HCT116 (cell line): ENCODE data around the gene C19orf38. TPM values are rescaled to one million over a fixed set of nuclear protein-coding genes. Genes with fewer than 3 reads are reported as not detected.

Experiments
- ATAC-seq: fragments of 200-7000 bp; cut with Tn5 transposase; 2 replicates; pipeline ENCODE4 v1.9.1; 2020; ENCODE audit warnings: mild to moderate bottlenecking, moderate library complexity
- BruUV-seq: library from RNA; stranded (reverse); fragments of 400-500 nt; replicated peaks from 2 replicates; lab custom pipeline; 2021; lab: Mats Ljungman, UMichigan
- CTCF ChIA-PET: fragments of 300-600 bp; sonication (Branson Sonifier 250); formaldehyde crosslinking; loops from one replicate; lab custom pipeline; 2021; ENCODE audit warnings: antibody characterized with exemption; lab: Charles Lee
- POLR2A ChIA-PET: fragments of 300-600, 350-600 bp; sonication (Branson Sonifier 250); formaldehyde crosslinking; loops from one replicate; lab custom pipeline; 2021; ENCODE audit warnings: antibody characterized with exemption; lab: Charles Lee
- RAD21 ChIA-PET, 2 experiments: fragments of 300-600 bp; sonication (Branson Sonifier 250); formaldehyde crosslinking; loops; one replicate each; lab custom pipeline; 2023; ENCODE audit warnings: low total read pairs in 2 of 2; ENCODE audit not compliant: uncharacterized antibody in 2 of 2, unreplicated experiment in 2 of 2, low non-redundant PET in 1 of 2; lab: Charles Lee
- DNase-seq: peaks from one replicate; pipeline ENCODE4 v3.0.0-alpha.2; 2010; ENCODE audit warnings: low read depth, low spot score
- H2AFZ ChIP-seq: fragments of 200-600 bp; shearing (Covaris generic), sonication (generic); 2 replicates; pipeline ENCODE4 v1.6.1; 2017; ENCODE audit warnings: low read depth, mixed run types, mixed read lengths, antibody characterized with exemption, low read length; ENCODE audit not compliant: poor library complexity, severe bottlenecking
- H3K27ac ChIP-seq: 2 replicates; pipeline ENCODE4 v1.5.1; 2012; ENCODE audit warnings: low read depth, low read length
- H3K27me3 ChIP-seq: fragments of 200-600 bp; sonication (generic); 2 replicates; pipeline ENCODE4 v1.6.1; 2016; ENCODE audit warnings: mixed run types, low read length, mixed read lengths; ENCODE audit not compliant: insufficient read depth
- H3K36me3 ChIP-seq, 2 experiments: fragments of 200-500 bp in 1 of 2; fragments of 200-600 bp in 1 of 2; sonication (Bioruptor generic) in 1 of 2; sonication (generic) in 1 of 2; 2 replicates each; pipeline versions ENCODE4 v1.5.1 to v1.6.1; 2014 to 2016; ENCODE audit warnings: low read length in 2 of 2, inconsistent platforms in 1 of 2, mixed read lengths in 1 of 2, mixed run types in 1 of 2; ENCODE audit not compliant: insufficient read depth in 2 of 2, control insufficient read depth in 1 of 2
- H3K4me1 ChIP-seq, 2 experiments: fragments of 200-600 bp in 1 of 2; sonication (generic) in 1 of 2; 2 replicates each; pipeline versions ENCODE4 v1.5.1 to v1.6.1; 2012 to 2017; ENCODE audit warnings: low read length in 2 of 2, inconsistent platforms in 1 of 2, mild to moderate bottlenecking in 1 of 2, mixed read lengths in 1 of 2, mixed run types in 1 of 2, moderate library complexity in 1 of 2; ENCODE audit not compliant: insufficient read depth in 2 of 2, control insufficient read depth in 1 of 2
- H3K4me2 ChIP-seq: fragments of 200-600 bp; sonication (generic); 2 replicates; pipeline ENCODE4 v1.6.1; 2017; ENCODE audit warnings: mixed run types, low read length, mixed read lengths
- H3K4me3 ChIP-seq, 2 experiments: fragments of 200-600 bp in 1 of 2; sonication (generic) in 1 of 2; replicated peaks in 1 of 2; 2 replicates each; pipeline ENCODE4 v1.5.1; 2011 to 2016; ENCODE audit warnings: low read length in 2 of 2, control low read depth in 1 of 2, low read depth in 1 of 2, mild to moderate bottlenecking in 1 of 2, mixed read lengths in 1 of 2, mixed run types in 1 of 2
- H3K79me2 ChIP-seq: fragments of 200-600 bp; sonication (generic); 2 replicates; pipeline ENCODE4 v1.6.1; 2017; ENCODE audit warnings: mild to moderate bottlenecking, mixed run types, low read length, moderate library complexity, mixed read lengths; ENCODE audit not compliant: insufficient read depth
- H3K9ac ChIP-seq: fragments of 200-600 bp; sonication (generic); 2 replicates; pipeline ENCODE4 v1.6.1; 2016; ENCODE audit warnings: low read length, mixed read lengths
- H3K9me2 ChIP-seq: fragments of 200-600 bp; sonication (generic), shearing (Covaris generic); 2 replicates; pipeline ENCODE4 v1.6.1; 2017; ENCODE audit warnings: mixed run types, mild to moderate bottlenecking, moderate library complexity; ENCODE audit not compliant: insufficient read depth
- H3K9me3 ChIP-seq, 2 experiments: fragments of 200-500 bp in 1 of 2; fragments of 200-600 bp in 1 of 2; sonication (Bioruptor generic) in 1 of 2; sonication (generic) in 1 of 2; 2 replicates each; pipeline ENCODE4 v1.6.1; 2014 to 2017; ENCODE audit warnings: low read length in 2 of 2, mixed read lengths in 2 of 2, inconsistent platforms in 1 of 2, low read depth in 1 of 2, mild to moderate bottlenecking in 1 of 2, mixed run types in 1 of 2, moderate library complexity in 1 of 2; ENCODE audit not compliant: control insufficient read depth in 1 of 2, insufficient read depth in 1 of 2
- H4K20me1 ChIP-seq: fragments of 200-600 bp; sonication (generic), shearing (Covaris generic); 2 replicates; pipeline ENCODE4 v1.6.1; 2017; ENCODE audit warnings: mixed run types, mild to moderate bottlenecking, moderate library complexity; ENCODE audit not compliant: insufficient read depth
- CTCF ChIP-seq, 3 experiments: fragments of 200-600 bp in 1 of 3; sonication (generic) in 1 of 3; IDR thresholded peaks in 2 of 3; conservative IDR thresholded peaks in 1 of 3; 2 replicates each; pipeline ENCODE4 v1.5.1; 2012 to 2017; ENCODE audit warnings: low read depth in 2 of 3, low read length in 2 of 3, antibody characterized with exemption in 1 of 3, borderline replicate concordance in 1 of 3, control low read depth in 1 of 3, mild to moderate bottlenecking in 1 of 3, mixed read lengths in 1 of 3, mixed run types in 1 of 3, moderate library complexity in 1 of 3; ENCODE audit not compliant: insufficient read depth in 1 of 3
- EGR1 ChIP-seq: IDR thresholded peaks from 2 replicates; pipeline ENCODE4 v1.6.1; 2012; ENCODE audit warnings: low read depth
- EZH2phosphoT487 ChIP-seq: fragments of 200-600 bp; IDR thresholded peaks from 2 replicates; pipeline ENCODE4 v1.6.1; 2018; ENCODE audit warnings: antibody characterized with exemption, borderline replicate concordance
- JUND ChIP-seq: IDR thresholded peaks from 2 replicates; pipeline ENCODE4 v1.6.1; 2012
- MAX ChIP-seq: IDR thresholded peaks from 2 replicates; pipeline ENCODE4 v1.6.1; 2012
- POLR2A ChIP-seq: IDR thresholded peaks from 2 replicates; pipeline ENCODE4 v1.7.0; 2011; ENCODE audit warnings: borderline replicate concordance; ENCODE audit not compliant: insufficient read depth, insufficient read length; ENCODE audit errors: extremely low read depth
- POLR2AphosphoS5 ChIP-seq: IDR thresholded peaks from 2 replicates; pipeline ENCODE4 v1.6.1; 2011; ENCODE audit warnings: mild to moderate bottlenecking, low read depth, low read length, moderate library complexity
- RAD21 ChIP-seq: IDR thresholded peaks from 2 replicates; pipeline ENCODE4 v1.6.1; 2012; ENCODE audit warnings: low read depth, mild to moderate bottlenecking
- REST ChIP-seq: IDR thresholded peaks from 2 replicates; pipeline ENCODE4 v1.6.1; 2012; ENCODE audit warnings: low read depth
- SIN3A ChIP-seq: IDR thresholded peaks from 2 replicates; pipeline ENCODE4 v1.6.1; 2012; ENCODE audit warnings: low read depth
- SP1 ChIP-seq: IDR thresholded peaks from 2 replicates; pipeline ENCODE4 v1.6.1; 2012; ENCODE audit warnings: low read depth
- SRF ChIP-seq: IDR thresholded peaks from 2 replicates; pipeline ENCODE4 v1.6.1; 2012; ENCODE audit warnings: low read depth
- TCF7L2 ChIP-seq: IDR thresholded peaks from 2 replicates; pipeline ENCODE4 v1.7.0; 2011; ENCODE audit warnings: borderline replicate concordance, inconsistent platforms; ENCODE audit not compliant: insufficient read depth, insufficient read length; ENCODE audit errors: extremely low read depth
- YY1 ChIP-seq: IDR thresholded peaks from 2 replicates; pipeline ENCODE4 v1.6.1; 2011; ENCODE audit warnings: low read length, low read depth, moderate library complexity, mild to moderate bottlenecking; ENCODE audit not compliant: insufficient replicate concordance; ENCODE audit errors: extremely low read depth
- ZBTB33 ChIP-seq: IDR thresholded peaks from 2 replicates; pipeline ENCODE4 v1.6.1; 2011; ENCODE audit warnings: mild to moderate bottlenecking, low read length, moderate library complexity; ENCODE audit not compliant: insufficient replicate concordance; ENCODE audit errors: extremely low read depth
- ZFX ChIP-seq: fragments of 450-650 bp; IDR thresholded peaks from 2 replicates; pipeline ENCODE4 v1.6.1; 2017
- ZNF274 ChIP-seq: fragments of 200-500 bp; sonication (Bioruptor generic); IDR thresholded peaks from 2 replicates; pipeline ENCODE4 v1.6.1; 2014; ENCODE audit warnings: mild to moderate bottlenecking, low read depth, low read length, inconsistent platforms
- intact Hi-C: fragments of 100-400 bp; cut with micrococcal nuclease; formaldehyde crosslinking; loops from 2 replicates; pipeline ENCODE4 v1.10.0; 2022
- total RNA-seq: library from RNA; stranded (reverse); gene quantifications from one replicate; pipeline ENCODE4 v1.2.1, GENCODE V29; 2021; ENCODE audit not compliant: unreplicated experiment

The C19orf38 gene
- total RNA-seq, 1 experiment from 2014 or later, result 0.74 TPM

DNA sequence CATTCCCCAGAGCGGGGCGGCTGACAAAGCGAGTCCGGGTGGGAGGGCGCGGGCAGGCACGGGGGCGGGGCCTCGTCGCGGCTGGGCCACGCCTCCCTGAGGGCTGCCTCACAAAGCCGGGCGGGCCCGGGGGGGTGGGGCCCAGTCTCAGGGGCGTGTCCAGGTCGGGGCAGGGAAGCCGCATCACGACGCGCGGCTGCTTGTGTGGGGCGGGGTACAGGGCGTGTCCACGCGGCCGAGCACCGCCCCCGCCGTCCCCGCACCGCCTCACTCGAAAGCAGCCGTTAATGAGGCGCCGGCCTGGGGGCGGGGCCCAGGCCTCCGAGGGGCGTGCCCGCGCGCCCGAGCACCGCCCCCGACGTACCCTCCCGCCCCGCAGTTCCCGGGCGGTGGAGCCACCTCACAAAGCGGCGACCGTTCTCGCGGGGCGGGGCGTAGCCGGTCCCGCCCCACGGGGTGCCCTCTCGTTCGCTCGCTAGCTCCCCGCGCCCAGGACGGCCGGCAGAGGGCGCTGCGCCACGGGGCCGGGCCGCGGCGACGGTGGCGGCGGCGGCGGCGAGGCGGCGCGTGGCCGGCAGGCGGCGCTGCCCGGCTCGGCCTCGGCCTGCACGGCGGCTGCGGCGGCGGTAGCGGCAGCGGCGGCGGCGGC lies 22.9 kb downstream of the C19orf38 start, which contains the start of gene CARM1:
Gene CARM1, plus strand, starts transcription at position 599 of the 649 bp plus-strand sequence. CDS start 150 bp downstream, outside the sequence.
- Histone ChIP-seq H3K9me3 (no peaks in the 10 kb centered on the region), H3K36me3 (no peaks in the 10 kb centered on the region), H3K27me3 (no peaks in the 10 kb centered on the region), H4K20me1 (no peaks in the 10 kb centered on the region), H2AFZ (peak within 1 kb of the TSS; percentile 32), H3K27ac (peak within 1 kb of the TSS; percentile 89), H3K79me2 (peaks cover 44% of the 10 kb centered on the region), H3K4me1 (peaks cover 27 to 35% of the 10 kb centered on the region in 2 experiments), H3K4me3 (peak within 1 kb of the TSS; percentile 77 to 86), H3K4me2 (peak within 1 kb of the TSS; percentile 96), H3K9ac (peak within 1 kb of the TSS; percentile 97), H3K9me2 (no peaks in the 10 kb centered on the region)
- RAD21 ChIA-PET, result interaction anchor here in 1 of 2 experiments (1.0 kb wide), 1 partner anchor 154 kb away, joined by 3 read pairs; the partner anchor contains the start of gene DNM2
- no peak for TF ChIP-seq EZH2phosphoT487
- TF ChIP-seq SIN3A, result no peak
- TF ChIP-seq YY1, result peak; percentile 59
- TF ChIP-seq TCF7L2, result peak; percentile 42
- peak in 2 of 3 experiments; percentile 65 to 69; a peak in 5 of 6 replicates for TF ChIP-seq CTCF (IDR thresholded peaks at IDR 0.05 in 2 of 3, conservative IDR thresholded peaks at IDR 0.05 in 1 of 3; ENCODE audit: borderline replicate concordance in 1 of 3, insufficient read depth in 1 of 3, low read depth in 2 of 3, low read length in 2 of 3)
- 0 out of 2 replicates have a peak, but pooled peaks have one; percentile 29 for TF ChIP-seq POLR2AphosphoS5
- peak; percentile 27; the same call in 1 of the 2 replicates for TF ChIP-seq MAX
- TF ChIP-seq ZNF274, result no peak
- peak; percentile 51 for TF ChIP-seq EGR1
- TF ChIP-seq SRF, result no peak; the same call in 1 of the 2 replicates
- TF ChIP-seq ZFX, result no peak
- no peak for TF ChIP-seq JUND
- TF ChIP-seq SP1, result peak; percentile 65
- no peak for TF ChIP-seq RAD21
- peak; percentile 56 for TF ChIP-seq ZBTB33
- TF ChIP-seq POLR2A, result no peak
- no peak for TF ChIP-seq REST
- no TSS peak for BruUV-seq
- ATAC-seq, result peak; percentile 89
- CTCF ChIA-PET, result interaction anchor here (0.5 to 2.5 kb wide), 11 partner anchors 9 to 154 kb away, joined by 3 to 25 read pairs (median 7); partner anchors contain the start of genes DNM2 and TMED1
- intact Hi-C loops, result no loop called here
- POLR2A ChIA-PET, result no interaction called here
- peak; percentile 89 for DNase-seq
